ENCODE data around the gene FCHO1. TPM values are rescaled to one million over a fixed set of nuclear protein-coding genes. Genes with fewer than 3 reads are reported as not detected.

Gene FCHO1
- total and polyA plus RNA-seq, 4 donors = 0.69 to 2.8 (median 1.7) TPM

DNA sequence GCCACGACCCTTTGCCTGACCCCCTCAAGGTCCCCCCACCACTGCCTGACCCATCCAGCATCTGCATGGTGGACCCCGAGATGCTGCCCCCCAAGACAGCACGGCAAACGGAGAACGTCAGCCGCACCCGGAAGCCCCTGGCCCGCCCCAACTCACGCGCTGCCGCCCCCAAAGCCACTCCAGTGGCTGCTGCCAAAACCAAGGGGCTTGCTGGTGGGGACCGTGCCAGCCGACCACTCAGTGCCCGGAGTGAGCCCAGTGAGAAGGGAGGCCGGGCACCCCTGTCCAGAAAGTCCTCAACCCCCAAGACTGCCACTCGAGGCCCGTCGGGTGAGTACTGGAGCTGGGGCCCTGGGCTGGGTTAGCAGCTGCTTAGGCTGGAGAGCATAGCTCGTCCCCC lies 23.4 kb upstream of the FCHO1 start:
- Histone ChIP-seq H3K9ac (ENCODE audit: low read depth in 1 of 2, low read length in 2 of 2) (no peak overlapping the region), H3K4me3 (ENCODE audit: low read depth in 1 of 3, low read length in 3 of 3) (no peak overlapping the region), H3K27me3 (ENCODE audit: control insufficient read depth in 4 of 4, insufficient read depth in 4 of 4, low read length in 3 of 4) (no peaks in the 10 kb centered on the region), H3K27ac (ENCODE audit: low read depth in 1 of 2, low read length in 2 of 2) (no peak overlapping the region), H3K4me1 (ENCODE audit: control insufficient read depth in 4 of 4, insufficient read depth in 4 of 4, low read length in 3 of 4) (no peaks in the 10 kb centered on the region), H3K36me3 (ENCODE audit: control insufficient read depth in 4 of 4, insufficient read depth in 3 of 4, low read depth in 1 of 4, low read length in 3 of 4) (peaks cover 17 to 49% (median 23%) of the 10 kb centered on the region in 4 donors), H3K9me3 (ENCODE audit: control insufficient read depth in 4 of 4, low read length in 3 of 4) (no peaks in the 10 kb centered on the region)
- WGBS = 95% methylated on average over 19 of the region's 19 CpGs
- DNase-seq (ENCODE audit: low spot score) = no peak
- TF ChIP-seq TAF1 (conservative IDR thresholded peaks at IDR 0.05) = no peak

DNA sequence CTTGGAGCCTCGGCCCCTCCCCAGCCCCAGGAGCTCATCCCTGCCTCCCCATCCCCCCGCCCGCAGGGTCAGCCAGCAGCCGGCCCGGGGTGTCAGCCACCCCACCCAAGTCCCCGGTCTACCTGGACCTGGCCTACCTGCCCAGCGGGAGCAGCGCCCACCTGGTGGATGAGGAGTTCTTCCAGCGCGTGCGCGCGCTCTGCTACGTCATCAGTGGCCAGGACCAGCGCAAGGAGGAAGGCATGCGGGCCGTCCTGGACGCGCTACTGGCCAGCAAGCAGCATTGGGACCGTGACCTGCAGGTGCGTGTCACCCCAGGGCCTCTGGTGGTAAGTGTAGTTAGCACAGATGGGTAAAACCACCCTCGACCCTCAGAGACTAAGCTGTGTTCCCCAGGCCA lies 18.1 kb upstream of the FCHO1 start:
- H3K9ac ChIP-seq (ENCODE audit: low read depth in 1 of 2, low read length in 2 of 2) = no peak overlapping the region
- WGBS = 96% methylated on average over 22 of the region's 22 CpGs
- no peaks in the 10 kb centered on the region for H3K9me3 ChIP-seq (ENCODE audit: control insufficient read depth in 4 of 4, low read length in 3 of 4)
- H3K27me3 ChIP-seq (ENCODE audit: control insufficient read depth in 4 of 4, insufficient read depth in 4 of 4, low read length in 3 of 4) = no peaks in the 10 kb centered on the region
- TF ChIP-seq, protein P1, sequence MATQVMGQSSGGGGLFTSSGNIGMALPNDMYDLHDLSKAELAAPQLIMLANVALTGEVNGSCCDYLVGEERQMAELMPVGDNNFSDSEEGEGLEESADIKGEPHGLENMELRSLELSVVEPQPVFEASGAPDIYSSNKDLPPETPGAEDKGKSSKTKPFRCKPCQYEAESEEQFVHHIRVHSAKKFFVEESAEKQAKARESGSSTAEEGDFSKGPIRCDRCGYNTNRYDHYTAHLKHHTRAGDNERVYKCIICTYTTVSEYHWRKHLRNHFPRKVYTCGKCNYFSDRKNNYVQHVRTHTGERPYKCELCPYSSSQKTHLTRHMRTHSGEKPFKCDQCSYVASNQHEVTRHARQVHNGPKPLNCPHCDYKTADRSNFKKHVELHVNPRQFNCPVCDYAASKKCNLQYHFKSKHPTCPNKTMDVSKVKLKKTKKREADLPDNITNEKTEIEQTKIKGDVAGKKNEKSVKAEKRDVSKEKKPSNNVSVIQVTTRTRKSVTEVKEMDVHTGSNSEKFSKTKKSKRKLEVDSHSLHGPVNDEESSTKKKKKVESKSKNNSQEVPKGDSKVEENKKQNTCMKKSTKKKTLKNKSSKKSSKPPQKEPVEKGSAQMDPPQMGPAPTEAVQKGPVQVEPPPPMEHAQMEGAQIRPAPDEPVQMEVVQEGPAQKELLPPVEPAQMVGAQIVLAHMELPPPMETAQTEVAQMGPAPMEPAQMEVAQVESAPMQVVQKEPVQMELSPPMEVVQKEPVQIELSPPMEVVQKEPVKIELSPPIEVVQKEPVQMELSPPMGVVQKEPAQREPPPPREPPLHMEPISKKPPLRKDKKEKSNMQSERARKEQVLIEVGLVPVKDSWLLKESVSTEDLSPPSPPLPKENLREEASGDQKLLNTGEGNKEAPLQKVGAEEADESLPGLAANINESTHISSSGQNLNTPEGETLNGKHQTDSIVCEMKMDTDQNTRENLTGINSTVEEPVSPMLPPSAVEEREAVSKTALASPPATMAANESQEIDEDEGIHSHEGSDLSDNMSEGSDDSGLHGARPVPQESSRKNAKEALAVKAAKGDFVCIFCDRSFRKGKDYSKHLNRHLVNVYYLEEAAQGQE (IDR thresholded peaks at IDR 0.05) = no peak
- TF ChIP-seq, protein P2, sequence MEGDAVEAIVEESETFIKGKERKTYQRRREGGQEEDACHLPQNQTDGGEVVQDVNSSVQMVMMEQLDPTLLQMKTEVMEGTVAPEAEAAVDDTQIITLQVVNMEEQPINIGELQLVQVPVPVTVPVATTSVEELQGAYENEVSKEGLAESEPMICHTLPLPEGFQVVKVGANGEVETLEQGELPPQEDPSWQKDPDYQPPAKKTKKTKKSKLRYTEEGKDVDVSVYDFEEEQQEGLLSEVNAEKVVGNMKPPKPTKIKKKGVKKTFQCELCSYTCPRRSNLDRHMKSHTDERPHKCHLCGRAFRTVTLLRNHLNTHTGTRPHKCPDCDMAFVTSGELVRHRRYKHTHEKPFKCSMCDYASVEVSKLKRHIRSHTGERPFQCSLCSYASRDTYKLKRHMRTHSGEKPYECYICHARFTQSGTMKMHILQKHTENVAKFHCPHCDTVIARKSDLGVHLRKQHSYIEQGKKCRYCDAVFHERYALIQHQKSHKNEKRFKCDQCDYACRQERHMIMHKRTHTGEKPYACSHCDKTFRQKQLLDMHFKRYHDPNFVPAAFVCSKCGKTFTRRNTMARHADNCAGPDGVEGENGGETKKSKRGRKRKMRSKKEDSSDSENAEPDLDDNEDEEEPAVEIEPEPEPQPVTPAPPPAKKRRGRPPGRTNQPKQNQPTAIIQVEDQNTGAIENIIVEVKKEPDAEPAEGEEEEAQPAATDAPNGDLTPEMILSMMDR (IDR thresholded peaks at IDR 0.05; ENCODE audit: low read depth, low read length, missing input control) = no peak
- TF ChIP-seq NR2F2 (IDR thresholded peaks at IDR 0.05) (no peak), YY1 (IDR thresholded peaks at IDR 0.05) (no peak), FOXA1 (IDR thresholded peaks at IDR 0.05) (no peak), FOXA2 (IDR thresholded peaks at IDR 0.05) (no peak), RXRA (IDR thresholded peaks at IDR 0.05) (no peak), JUND (IDR thresholded peaks at IDR 0.05) (no peak), HNF4A (conservative IDR thresholded peaks at IDR 0.05) (no peak), HNF4G (IDR thresholded peaks at IDR 0.05) (no peak), SP1 (IDR thresholded peaks at IDR 0.05) (no peak), TAF1 (conservative IDR thresholded peaks at IDR 0.05) (no peak)
- TF ChIP-seq, protein P3, sequence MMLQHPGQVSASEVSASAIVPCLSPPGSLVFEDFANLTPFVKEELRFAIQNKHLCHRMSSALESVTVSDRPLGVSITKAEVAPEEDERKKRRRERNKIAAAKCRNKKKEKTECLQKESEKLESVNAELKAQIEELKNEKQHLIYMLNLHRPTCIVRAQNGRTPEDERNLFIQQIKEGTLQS (IDR thresholded peaks at IDR 0.05) = no peak
- TF ChIP-seq, protein P4, sequence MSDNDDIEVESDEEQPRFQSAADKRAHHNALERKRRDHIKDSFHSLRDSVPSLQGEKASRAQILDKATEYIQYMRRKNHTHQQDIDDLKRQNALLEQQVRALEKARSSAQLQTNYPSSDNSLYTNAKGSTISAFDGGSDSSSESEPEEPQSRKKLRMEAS (IDR thresholded peaks at IDR 0.05) = no peak
- H3K4me1 ChIP-seq (ENCODE audit: control insufficient read depth in 4 of 4, insufficient read depth in 4 of 4, low read length in 3 of 4) = no peaks in the 10 kb centered on the region
- peaks cover 16 to 35% (median 24%) of the 10 kb centered on the region in 4 donors for H3K36me3 ChIP-seq (ENCODE audit: control insufficient read depth in 4 of 4, insufficient read depth in 3 of 4, low read depth in 1 of 4, low read length in 3 of 4)
- H3K27ac ChIP-seq (ENCODE audit: low read depth in 1 of 2, low read length in 2 of 2) = no peak overlapping the region
- H3K4me3 ChIP-seq (ENCODE audit: low read depth in 1 of 3, low read length in 3 of 3) = no peak overlapping the region
- no peak for DNase-seq (ENCODE audit: low spot score)

DNA sequence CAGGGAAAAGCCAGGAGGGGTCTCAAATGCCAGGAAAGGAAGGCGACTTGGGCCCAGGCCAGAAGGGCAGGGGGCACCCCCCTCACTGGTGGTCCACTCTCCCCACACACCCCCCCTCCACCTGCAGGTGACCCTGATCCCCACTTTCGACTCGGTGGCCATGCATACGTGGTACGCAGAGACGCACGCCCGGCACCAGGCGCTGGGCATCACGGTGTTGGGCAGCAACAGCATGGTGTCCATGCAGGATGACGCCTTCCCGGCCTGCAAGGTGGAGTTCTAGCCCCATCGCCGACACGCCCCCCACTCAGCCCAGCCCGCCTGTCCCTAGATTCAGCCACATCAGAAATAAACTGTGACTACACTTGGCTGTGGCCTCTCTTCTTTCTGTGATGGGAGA lies 17.1 kb upstream of the FCHO1 start:
- H3K9me3 ChIP-seq (ENCODE audit: control insufficient read depth in 4 of 4, low read length in 3 of 4) = no peaks in the 10 kb centered on the region
- no peaks in the 10 kb centered on the region for H3K4me1 ChIP-seq (ENCODE audit: control insufficient read depth in 4 of 4, insufficient read depth in 4 of 4, low read length in 3 of 4)
- DNase-seq (ENCODE audit: low spot score) = no peak
- no peaks in the 10 kb centered on the region for H3K27me3 ChIP-seq (ENCODE audit: control insufficient read depth in 4 of 4, insufficient read depth in 4 of 4, low read length in 3 of 4)
- H3K4me3 ChIP-seq (ENCODE audit: low read depth in 1 of 3, low read length in 3 of 3) = no peak overlapping the region
- H3K27ac ChIP-seq (ENCODE audit: low read depth in 1 of 2, low read length in 2 of 2) = no peak overlapping the region
- TF ChIP-seq RAD21 (IDR thresholded peaks at IDR 0.05) (no peak), YY1 (IDR thresholded peaks at IDR 0.05) (no peak), FOXA1 (IDR thresholded peaks at IDR 0.05) (no peak), TAF1 (conservative IDR thresholded peaks at IDR 0.05) (no peak), HNF4G (IDR thresholded peaks at IDR 0.05) (no peak), HNF4A (conservative IDR thresholded peaks at IDR 0.05) (no peak)
- 97% methylated on average over 16 of the region's 16 CpGs for whole genome bisulfite sequencing
- H3K36me3 ChIP-seq (ENCODE audit: control insufficient read depth in 4 of 4, insufficient read depth in 3 of 4, low read depth in 1 of 4, low read length in 3 of 4) = peaks cover 13 to 29% (median 20%) of the 10 kb centered on the region in 4 donors
- H3K9ac ChIP-seq (ENCODE audit: low read depth in 1 of 2, low read length in 2 of 2) = no peak overlapping the region
